GM18519 (cell line): ENCODE results near the gene SPOUT1.
"Not testable (repeated sequence)": the region's sequence is repeated elsewhere in the genome, so short reads cannot be mapped to it uniquely, and the experiment has no call there.

Experiments
- ATAC-seq: cut with Tn5 transposase; IDR thresholded peaks from one replicate; pipeline ENCODE4 v1.9.1; 2021; ENCODE audit warnings: mild to moderate bottlenecking, moderate library complexity; ENCODE audit not compliant: unreplicated experiment, low FRiP score

Gene SPOUT1

DNA sequence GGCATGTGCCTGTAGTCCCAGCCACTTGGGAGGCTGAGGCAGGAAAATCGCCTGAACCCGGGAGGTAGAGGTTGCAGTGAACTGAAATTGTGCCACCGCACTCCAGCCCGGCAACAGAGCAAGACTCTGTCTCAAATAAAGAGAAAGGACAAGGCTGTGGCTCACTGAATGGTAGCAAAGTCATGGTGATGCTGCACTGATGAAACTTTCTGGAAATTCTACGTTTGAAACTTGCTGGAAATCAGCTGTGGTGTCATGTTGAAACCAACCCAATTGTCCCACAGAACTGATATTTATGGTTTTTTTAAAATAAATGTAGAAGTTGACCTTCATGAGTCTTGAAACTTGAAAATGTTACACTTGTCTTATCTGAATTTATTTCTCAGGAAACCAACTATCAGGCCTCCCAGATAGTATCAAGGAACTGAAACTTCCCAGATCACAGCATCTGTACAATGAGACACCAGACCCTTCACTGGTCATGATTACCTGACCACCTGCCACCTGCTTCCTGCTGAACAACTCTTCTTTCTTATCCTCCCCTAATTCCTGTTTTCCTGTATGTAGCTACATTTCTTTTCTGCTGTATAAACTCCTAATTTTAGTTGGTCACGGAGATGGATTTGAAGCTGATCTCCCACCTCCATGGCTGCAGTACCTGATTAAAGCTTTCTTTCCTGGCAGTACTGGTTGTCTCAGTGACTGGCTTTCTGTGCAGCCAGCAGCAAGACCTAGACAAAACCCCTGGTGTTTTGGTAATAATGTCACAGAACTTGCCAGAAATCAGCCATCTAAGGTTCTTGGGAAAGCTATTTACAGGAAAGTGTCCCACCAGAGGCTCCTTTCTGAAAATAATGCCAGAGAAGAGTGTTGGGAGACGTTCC, 48.2 kb downstream of the SPOUT1 start:
- ATAC-seq, result no peak

DNA sequence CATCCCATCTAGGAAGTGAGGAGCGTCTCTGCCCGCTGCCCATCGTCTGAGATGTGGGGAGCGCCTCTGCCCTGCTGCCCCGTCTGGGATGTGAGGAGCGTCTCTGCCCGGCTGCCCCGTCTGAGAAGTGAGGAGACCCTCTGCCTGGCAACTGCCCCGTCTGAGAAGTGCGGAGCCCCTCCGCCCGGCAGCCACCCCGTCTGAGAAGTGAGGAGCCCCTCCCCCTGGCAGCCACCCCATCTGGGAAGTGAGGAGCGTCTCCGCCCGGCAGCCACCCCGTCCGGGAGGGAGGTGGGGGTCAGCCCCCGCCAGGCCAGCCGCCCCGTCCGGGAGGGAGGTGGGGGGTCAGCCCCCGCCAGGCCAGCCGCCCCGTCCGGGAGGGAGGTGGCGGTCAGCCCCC, 49.5 kb downstream of the SPOUT1 start:
- ATAC-seq, result not testable (repeated sequence)

DNA sequence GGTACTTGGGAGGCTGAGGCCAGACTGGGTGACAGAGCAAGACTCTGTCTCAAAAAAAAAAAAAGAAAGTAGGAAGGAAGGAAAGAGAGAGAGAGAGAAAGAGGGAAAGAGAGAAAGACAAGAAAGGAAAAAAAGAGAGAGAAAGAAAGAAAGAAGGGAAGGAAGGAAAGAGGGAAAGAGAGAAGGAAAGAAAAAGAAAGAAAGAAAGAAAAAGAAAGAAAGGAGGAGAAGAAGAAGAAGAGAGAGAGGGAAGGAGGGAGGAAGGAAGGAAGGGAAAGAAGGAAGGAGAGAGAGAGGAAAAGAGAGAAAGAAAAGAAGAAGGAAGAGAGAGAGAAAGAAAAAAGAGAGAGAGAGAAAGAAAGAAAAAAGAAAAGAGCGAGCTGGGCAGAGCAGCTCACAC, 54.8 kb downstream of the SPOUT1 start:
- ATAC-seq, result no peak

DNA sequence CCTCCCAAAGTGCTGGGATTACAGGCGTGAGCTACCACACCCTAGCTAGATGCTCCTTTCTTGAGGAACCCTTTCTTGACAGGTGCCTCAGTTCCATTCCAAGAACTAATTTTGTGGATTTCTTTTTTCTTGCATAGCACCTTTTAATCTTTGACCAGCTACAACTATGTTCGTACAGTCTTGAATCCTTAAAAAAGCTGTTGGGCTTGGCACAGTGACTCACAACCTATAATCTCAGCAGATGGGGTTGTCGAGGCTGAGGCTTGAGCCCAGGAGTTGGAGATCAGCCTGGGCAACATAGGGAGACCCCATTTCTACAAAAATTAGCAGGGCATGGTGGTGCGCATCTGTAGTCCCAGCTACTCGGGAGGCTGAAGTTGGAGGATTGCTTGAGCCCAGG, 56.5 kb downstream of the SPOUT1 start:
- ATAC-seq, result no peak

DNA sequence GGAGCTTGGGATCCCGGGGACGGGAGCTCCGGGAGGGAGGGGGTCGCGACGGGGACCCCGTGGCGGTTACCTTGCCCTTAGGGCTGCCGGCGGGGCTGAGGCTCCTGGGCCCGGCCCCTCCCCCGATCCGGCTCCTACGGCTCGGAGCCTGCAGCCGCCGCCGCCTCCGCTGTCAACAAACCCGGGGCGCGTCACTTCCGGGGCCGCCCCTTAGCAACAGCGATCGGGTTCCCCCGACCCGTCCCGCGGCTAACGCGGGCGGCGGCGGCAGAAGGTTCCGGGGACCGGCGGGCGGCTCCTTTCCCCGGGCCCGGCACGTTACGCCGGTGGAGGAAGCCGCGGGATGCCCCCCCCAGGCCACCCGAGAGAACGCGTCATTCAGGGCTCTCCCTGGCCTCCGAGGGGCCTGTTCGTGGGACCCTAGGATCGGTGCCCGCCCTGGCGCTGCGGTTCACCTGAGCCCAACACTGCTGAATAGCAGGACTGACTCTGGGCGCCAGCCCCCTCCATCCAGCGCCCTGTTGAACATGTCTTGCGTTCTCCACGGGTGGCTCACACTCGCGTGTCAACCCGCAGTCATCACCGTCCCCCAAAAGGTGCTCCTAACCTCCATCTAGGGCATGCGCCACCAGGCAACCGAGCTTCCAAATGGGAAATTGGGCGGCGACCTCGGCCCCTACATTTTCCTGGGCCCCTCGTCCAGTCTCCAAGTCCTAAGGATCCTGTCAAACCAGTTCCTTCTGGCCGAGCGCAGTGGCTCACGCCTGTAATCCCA, 57.7 kb downstream of the SPOUT1 start, which contains the start of gene ZER1:
Gene ZER1, minus strand, starts transcription at position 183 of the 775 bp plus-strand sequence. CDS start 16,362 bp downstream, outside the sequence.
- ATAC-seq, result peak; percentile 62

DNA sequence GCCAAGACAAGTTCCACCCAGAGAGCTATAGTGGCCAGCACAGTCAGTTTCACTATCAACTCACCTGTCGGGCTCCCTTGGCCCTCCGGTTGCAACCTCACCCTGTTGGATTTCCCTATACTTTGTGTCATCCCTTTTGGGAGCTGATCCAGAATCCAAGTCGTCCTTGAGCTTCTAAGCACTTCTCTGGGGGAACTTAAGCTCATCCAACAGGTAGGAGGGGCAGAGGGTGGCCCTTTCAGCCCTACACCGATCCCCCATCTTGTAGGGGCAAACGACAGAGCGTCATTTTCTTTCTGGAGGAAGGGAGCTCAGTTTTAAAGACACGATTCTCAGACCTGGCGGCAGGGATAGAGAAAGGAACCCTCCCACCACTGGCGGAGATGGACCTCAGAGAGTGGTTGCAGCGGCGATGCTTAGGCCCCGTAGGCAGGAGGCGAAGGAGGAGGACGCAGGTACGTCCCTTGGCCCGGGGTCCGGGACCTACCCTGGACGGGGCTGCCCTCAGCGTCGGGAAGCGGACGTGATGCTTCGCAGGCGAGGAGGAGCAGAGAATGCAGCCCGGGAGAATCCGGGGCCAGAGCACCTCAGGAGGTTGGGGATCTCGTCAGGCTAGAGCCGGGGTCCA, 58.4 kb downstream of the SPOUT1 start:
- peak; percentile 13 for ATAC-seq

DNA sequence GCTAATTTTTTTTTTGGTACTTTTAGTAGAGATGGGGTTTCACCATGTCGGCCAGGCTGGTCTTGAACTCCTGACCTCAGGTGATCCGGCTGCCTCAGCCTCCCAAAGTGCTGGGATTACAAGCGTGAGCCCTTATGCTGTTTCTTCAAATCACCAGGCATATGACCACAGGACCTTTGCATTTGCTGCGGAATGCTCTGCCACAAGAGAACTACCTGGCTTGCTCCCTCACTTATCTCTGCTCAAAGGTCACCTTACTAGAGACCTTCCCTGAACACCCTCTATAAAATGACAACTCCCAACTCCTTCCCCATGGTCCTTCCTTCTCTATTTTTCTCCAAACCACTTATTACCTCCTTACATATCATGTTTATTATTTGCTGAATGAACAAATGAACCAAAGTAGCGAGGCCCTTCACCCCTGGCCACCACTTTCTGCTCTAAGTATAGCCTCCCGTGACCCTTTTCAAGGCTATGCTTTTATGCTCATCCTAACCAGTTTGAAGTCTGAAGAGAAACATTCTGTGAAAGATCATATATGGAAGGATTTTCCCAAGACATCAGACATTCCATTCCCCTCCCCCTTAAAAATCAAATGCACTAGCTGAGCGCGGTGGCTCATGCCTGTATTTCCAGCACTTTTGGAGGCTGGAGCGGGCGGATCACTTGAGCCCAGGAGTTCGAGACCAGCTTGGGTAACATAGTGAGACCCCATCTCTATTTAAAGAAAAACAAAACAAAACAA, 59.1 kb downstream of the SPOUT1 start:
- ATAC-seq, result no peak
